Body of pancreas (tissue), 4 donors: ENCODE measurements around the gene WDR19.

Experiments used
- POLR2A ChIP-seq, 3 donors: fragments of 450-650 bp; IDR thresholded peaks; one replicate each; pipeline ENCODE4 v1.6.1; 2016; ENCODE audit warnings: antibody characterized with exemption in 3 of 3, mild to moderate bottlenecking in 2 of 3
- TF ChIP-seq, protein P1 (sequence below), 7 experiments: fragments of 450-650 bp in 4 of 7; fragments of 200-600 bp in 3 of 7; sonication (generic) in 3 of 7; IDR thresholded peaks; one replicate each; pipeline ENCODE4 v1.5.1; 2016 to 2019; ENCODE audit warnings: antibody characterized with exemption in 7 of 7

DNA sequence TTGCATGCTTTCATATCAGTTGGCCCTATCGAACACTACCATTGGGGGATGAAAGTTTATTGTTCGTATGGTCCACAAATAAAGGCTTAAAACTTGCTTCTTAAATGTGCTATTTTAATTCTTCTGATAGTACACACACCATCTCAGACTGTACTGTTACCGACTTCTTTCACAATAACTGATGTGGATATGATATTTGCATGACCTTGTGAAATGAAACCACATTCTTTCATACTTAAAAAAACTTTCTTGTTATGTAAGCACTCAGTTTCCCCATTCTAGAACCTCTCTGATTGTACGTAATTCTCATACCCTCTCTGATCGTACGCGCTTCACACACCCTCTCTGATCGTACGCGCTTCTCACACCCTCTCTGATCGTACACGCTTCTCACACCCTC, 12.0 kb upstream of the WDR19 start:
- TF ChIP-seq POLR2A (IDR thresholded peaks at IDR 0.05), result no peak
- TF ChIP-seq, protein P1, sequence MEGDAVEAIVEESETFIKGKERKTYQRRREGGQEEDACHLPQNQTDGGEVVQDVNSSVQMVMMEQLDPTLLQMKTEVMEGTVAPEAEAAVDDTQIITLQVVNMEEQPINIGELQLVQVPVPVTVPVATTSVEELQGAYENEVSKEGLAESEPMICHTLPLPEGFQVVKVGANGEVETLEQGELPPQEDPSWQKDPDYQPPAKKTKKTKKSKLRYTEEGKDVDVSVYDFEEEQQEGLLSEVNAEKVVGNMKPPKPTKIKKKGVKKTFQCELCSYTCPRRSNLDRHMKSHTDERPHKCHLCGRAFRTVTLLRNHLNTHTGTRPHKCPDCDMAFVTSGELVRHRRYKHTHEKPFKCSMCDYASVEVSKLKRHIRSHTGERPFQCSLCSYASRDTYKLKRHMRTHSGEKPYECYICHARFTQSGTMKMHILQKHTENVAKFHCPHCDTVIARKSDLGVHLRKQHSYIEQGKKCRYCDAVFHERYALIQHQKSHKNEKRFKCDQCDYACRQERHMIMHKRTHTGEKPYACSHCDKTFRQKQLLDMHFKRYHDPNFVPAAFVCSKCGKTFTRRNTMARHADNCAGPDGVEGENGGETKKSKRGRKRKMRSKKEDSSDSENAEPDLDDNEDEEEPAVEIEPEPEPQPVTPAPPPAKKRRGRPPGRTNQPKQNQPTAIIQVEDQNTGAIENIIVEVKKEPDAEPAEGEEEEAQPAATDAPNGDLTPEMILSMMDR (IDR thresholded peaks at IDR 0.05), result no peak
